Measurements from ENCODE around the gene HIBCH.

Gene HIBCH

GRCh38 chr2:190205657-190206056, 114.0 kb downstream of the HIBCH start:
- no peak overlapping the region for H2AFZ ChIP-seq (ENCODE audit: low read length)
- H3K4me3 ChIP-seq (ENCODE audit: low read depth, low read length, poor library complexity, severe bottlenecking): no peak overlapping the region
- no peak overlapping the region for H3K4me2 ChIP-seq (ENCODE audit: low read length)
- H4K20me1 ChIP-seq (ENCODE audit: insufficient read depth, low read length): no peaks in the 10 kb centered on the region
- peaks cover 9% of the 10 kb centered on the region; the same call in 1 of the 2 replicates for H3K36me3 ChIP-seq (ENCODE audit: insufficient read depth, low read length)
- TF ChIP-seq, protein P1, sequence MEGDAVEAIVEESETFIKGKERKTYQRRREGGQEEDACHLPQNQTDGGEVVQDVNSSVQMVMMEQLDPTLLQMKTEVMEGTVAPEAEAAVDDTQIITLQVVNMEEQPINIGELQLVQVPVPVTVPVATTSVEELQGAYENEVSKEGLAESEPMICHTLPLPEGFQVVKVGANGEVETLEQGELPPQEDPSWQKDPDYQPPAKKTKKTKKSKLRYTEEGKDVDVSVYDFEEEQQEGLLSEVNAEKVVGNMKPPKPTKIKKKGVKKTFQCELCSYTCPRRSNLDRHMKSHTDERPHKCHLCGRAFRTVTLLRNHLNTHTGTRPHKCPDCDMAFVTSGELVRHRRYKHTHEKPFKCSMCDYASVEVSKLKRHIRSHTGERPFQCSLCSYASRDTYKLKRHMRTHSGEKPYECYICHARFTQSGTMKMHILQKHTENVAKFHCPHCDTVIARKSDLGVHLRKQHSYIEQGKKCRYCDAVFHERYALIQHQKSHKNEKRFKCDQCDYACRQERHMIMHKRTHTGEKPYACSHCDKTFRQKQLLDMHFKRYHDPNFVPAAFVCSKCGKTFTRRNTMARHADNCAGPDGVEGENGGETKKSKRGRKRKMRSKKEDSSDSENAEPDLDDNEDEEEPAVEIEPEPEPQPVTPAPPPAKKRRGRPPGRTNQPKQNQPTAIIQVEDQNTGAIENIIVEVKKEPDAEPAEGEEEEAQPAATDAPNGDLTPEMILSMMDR (IDR thresholded peaks at IDR 0.05; ENCODE audit: low read length): no peak
- no peak for TF ChIP-seq EZH2 (IDR thresholded peaks at IDR 0.05; ENCODE audit: borderline replicate concordance, low read length)
- no peak overlapping the region for H3K27ac ChIP-seq (ENCODE audit: low read depth, low read length, poor library complexity, severe bottlenecking)
- no peak overlapping the region for H3K9ac ChIP-seq (ENCODE audit: low read length)
- no peaks in the 10 kb centered on the region for H3K9me3 ChIP-seq (ENCODE audit: low read length)
- H3F3A ChIP-seq (ENCODE audit: insufficient read depth, low read length): no peaks in the 10 kb centered on the region
- H3K9me2 ChIP-seq (ENCODE audit: low read depth, low read length): no peaks in the 10 kb centered on the region
- H3K27me3 ChIP-seq (ENCODE audit: insufficient read depth, low read length): no peaks in the 10 kb centered on the region
- H3K4me1 ChIP-seq (ENCODE audit: insufficient read depth, low read length, severe bottlenecking): peaks cover 6% of the 10 kb centered on the region
- H3K79me2 ChIP-seq (ENCODE audit: insufficient read depth, low read length): no peaks in the 10 kb centered on the region

DNA sequence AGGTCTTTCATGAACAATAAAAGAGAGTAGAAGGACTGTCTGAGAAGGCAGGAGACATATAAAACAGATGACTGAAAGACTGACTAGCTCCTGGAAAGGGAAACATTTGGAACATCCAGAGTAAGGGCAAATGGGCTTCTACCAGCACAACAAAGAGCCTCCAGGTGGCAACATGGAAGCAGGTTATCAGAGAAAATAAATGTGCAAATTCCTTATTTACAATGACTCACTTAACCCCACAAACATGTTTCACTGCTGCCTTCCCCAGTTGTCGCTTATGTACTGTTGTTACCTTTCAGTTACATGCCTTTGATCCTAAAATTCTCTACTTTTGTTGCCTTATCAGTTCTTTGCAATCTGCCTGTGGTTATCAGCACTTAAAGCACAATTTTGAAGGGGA, 117.0 kb downstream of the HIBCH start:
- H3F3A ChIP-seq (ENCODE audit: insufficient read depth, low read length): no peaks in the 10 kb centered on the region
- no peaks in the 10 kb centered on the region for H4K20me1 ChIP-seq (ENCODE audit: insufficient read depth, low read length)
- peaks cover under 1% of the 10 kb centered on the region for H3K4me1 ChIP-seq (ENCODE audit: insufficient read depth, low read length, severe bottlenecking)
- no peak overlapping the region for H3K9ac ChIP-seq (ENCODE audit: low read length)
- no peak overlapping the region for H3K4me3 ChIP-seq (ENCODE audit: low read depth, low read length, poor library complexity, severe bottlenecking)
- H3K9me3 ChIP-seq (ENCODE audit: low read length): no peaks in the 10 kb centered on the region
- H3K4me2 ChIP-seq (ENCODE audit: low read length): no peak overlapping the region
- H2AFZ ChIP-seq (ENCODE audit: low read length): no peak overlapping the region
- TF ChIP-seq, protein P1 (IDR thresholded peaks at IDR 0.05; ENCODE audit: low read length): no peak
- peaks cover 9% of the 10 kb centered on the region; the same call in 1 of the 2 replicates for H3K36me3 ChIP-seq (ENCODE audit: insufficient read depth, low read length)
- no peaks in the 10 kb centered on the region for H3K79me2 ChIP-seq (ENCODE audit: insufficient read depth, low read length)
- H3K27me3 ChIP-seq (ENCODE audit: insufficient read depth, low read length): no peaks in the 10 kb centered on the region
- no peaks in the 10 kb centered on the region for H3K9me2 ChIP-seq (ENCODE audit: low read depth, low read length)
- no peak overlapping the region for H3K27ac ChIP-seq (ENCODE audit: low read depth, low read length, poor library complexity, severe bottlenecking)

DNA sequence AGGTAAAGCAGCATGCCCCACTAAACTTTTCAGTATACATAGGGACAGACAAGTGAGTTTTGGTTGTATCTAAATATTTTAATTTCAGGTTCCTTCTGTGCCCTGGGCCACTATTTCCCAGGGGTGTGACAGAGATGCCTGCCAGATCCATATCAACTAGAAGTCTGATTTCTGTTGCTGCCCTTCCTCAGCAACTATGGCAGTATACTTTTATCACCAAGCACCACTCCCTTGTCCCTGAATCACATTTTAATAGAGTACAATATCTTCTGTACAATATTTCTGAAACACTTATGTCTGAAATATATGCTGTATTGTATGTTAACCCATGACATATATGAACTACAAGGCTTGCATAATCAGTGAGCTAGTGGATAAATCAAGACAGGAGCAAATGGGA, 117.6 kb downstream of the HIBCH start:
- H2AFZ ChIP-seq (ENCODE audit: low read length): no peak overlapping the region
- H3K4me1 ChIP-seq (ENCODE audit: insufficient read depth, low read length, severe bottlenecking): no peaks in the 10 kb centered on the region
- no peak overlapping the region for H3K4me2 ChIP-seq (ENCODE audit: low read length)
- no peaks in the 10 kb centered on the region for H3K9me2 ChIP-seq (ENCODE audit: low read depth, low read length)
- H4K20me1 ChIP-seq (ENCODE audit: insufficient read depth, low read length): no peaks in the 10 kb centered on the region
- H3K4me3 ChIP-seq (ENCODE audit: low read depth, low read length, poor library complexity, severe bottlenecking): no peak overlapping the region
- H3K9ac ChIP-seq (ENCODE audit: low read length): no peak overlapping the region
- H3K27me3 ChIP-seq (ENCODE audit: insufficient read depth, low read length): no peaks in the 10 kb centered on the region
- H3K9me3 ChIP-seq (ENCODE audit: low read length): no peaks in the 10 kb centered on the region
- no peak overlapping the region for H3K27ac ChIP-seq (ENCODE audit: low read depth, low read length, poor library complexity, severe bottlenecking)
- H3K36me3 ChIP-seq (ENCODE audit: insufficient read depth, low read length): peaks cover 9% of the 10 kb centered on the region; the same call in 1 of the 2 replicates
- H3F3A ChIP-seq (ENCODE audit: insufficient read depth, low read length): no peaks in the 10 kb centered on the region
- TF ChIP-seq, protein P1 (IDR thresholded peaks at IDR 0.05; ENCODE audit: low read length): no peak
- no peak for TF ChIP-seq EZH2 (IDR thresholded peaks at IDR 0.05; ENCODE audit: borderline replicate concordance, low read length)
- no peaks in the 10 kb centered on the region for H3K79me2 ChIP-seq (ENCODE audit: insufficient read depth, low read length)
